Measurements from ENCODE around the gene PAF1.

Gene PAF1

GRCh38 chr19:39390751-39391437 lies at the start of gene PAF1, which contains the start of gene MED29:
Gene PAF1 (minus strand): TSS chr19:39391106. CDS start chr19:39390864, 242 bp downstream.
Gene MED29 (plus strand): TSS chr19:39391378. CDS start chr19:39391423, 45 bp downstream.
- Mint-ChIP-seq H3K4me3 (peak within 1 kb of the TSS; percentile 90 to 99 (median 92)), H3K27ac (peak within 1 kb of the TSS; percentile 96 to 97 (median 97)), H3K36me3 (ENCODE audit: low read depth) (peaks cover 49% of the 10 kb centered on the region), H3K9me3 (no peaks in the 10 kb centered on the region), H3K4me1 (peaks cover 19% of the 10 kb centered on the region), H3K27me3 (ENCODE audit: low read depth) (no peaks in the 10 kb centered on the region)
- TF ChIP-seq CTCF (IDR thresholded peaks at IDR 0.05; ENCODE audit: unreplicated experiment in 3 of 3): no peak

- Mint-ChIP-seq H3K4me1 (peaks cover 17% of the 10 kb centered on the region), H3K27ac (no peak overlapping the region), H3K36me3 (ENCODE audit: low read depth) (peaks cover 19% of the 10 kb centered on the region), H3K9me3 (no peaks in the 10 kb centered on the region), H3K4me3 (no peak overlapping the region), H3K27me3 (ENCODE audit: low read depth) (no peaks in the 10 kb centered on the region)
- no peak for TF ChIP-seq CTCF (IDR thresholded peaks at IDR 0.05; ENCODE audit: unreplicated experiment in 3 of 3)
These were observed 47.5 kb upstream of the PAF1 start for GRCh38 chr19:39438270-39438934.

- H3K4me3 Mint-ChIP-seq: peak overlapping the region; percentile 95 to 100 (median 100)
- H3K27ac Mint-ChIP-seq: peak overlapping the region; percentile 95 to 99 (median 98)
- H3K4me1 Mint-ChIP-seq: peaks cover 17% of the 10 kb centered on the region
- peaks cover 30% of the 10 kb centered on the region for H3K36me3 Mint-ChIP-seq (ENCODE audit: low read depth)
- TF ChIP-seq CTCF (IDR thresholded peaks at IDR 0.05; ENCODE audit: unreplicated experiment in 3 of 3): no peak
- H3K9me3 Mint-ChIP-seq: no peaks in the 10 kb centered on the region
- H3K27me3 Mint-ChIP-seq (ENCODE audit: low read depth): no peaks in the 10 kb centered on the region
These were observed 45.4 kb upstream of the PAF1 start for GRCh38 chr19:39436350-39436716.

- Mint-ChIP-seq H3K4me1 (peaks cover 18% of the 10 kb centered on the region), H3K9me3 (no peaks in the 10 kb centered on the region), H3K27ac (peak within 1 kb of the TSS; percentile 95 to 99 (median 98)), H3K27me3 (ENCODE audit: low read depth) (no peaks in the 10 kb centered on the region), H3K36me3 (ENCODE audit: low read depth) (peaks cover 30% of the 10 kb centered on the region), H3K4me3 (peak within 1 kb of the TSS; percentile 95 to 100 (median 100))
- no peak for TF ChIP-seq CTCF (IDR thresholded peaks at IDR 0.05; ENCODE audit: unreplicated experiment in 3 of 3)
These were observed 44.8 kb upstream of the PAF1 start, which contains the start of gene RPS16 for GRCh38 chr19:39435499-39436349. Gene RPS16 (minus strand): TSS chr19:39435949. CDS start chr19:39435895, 54 bp downstream.

DNA sequence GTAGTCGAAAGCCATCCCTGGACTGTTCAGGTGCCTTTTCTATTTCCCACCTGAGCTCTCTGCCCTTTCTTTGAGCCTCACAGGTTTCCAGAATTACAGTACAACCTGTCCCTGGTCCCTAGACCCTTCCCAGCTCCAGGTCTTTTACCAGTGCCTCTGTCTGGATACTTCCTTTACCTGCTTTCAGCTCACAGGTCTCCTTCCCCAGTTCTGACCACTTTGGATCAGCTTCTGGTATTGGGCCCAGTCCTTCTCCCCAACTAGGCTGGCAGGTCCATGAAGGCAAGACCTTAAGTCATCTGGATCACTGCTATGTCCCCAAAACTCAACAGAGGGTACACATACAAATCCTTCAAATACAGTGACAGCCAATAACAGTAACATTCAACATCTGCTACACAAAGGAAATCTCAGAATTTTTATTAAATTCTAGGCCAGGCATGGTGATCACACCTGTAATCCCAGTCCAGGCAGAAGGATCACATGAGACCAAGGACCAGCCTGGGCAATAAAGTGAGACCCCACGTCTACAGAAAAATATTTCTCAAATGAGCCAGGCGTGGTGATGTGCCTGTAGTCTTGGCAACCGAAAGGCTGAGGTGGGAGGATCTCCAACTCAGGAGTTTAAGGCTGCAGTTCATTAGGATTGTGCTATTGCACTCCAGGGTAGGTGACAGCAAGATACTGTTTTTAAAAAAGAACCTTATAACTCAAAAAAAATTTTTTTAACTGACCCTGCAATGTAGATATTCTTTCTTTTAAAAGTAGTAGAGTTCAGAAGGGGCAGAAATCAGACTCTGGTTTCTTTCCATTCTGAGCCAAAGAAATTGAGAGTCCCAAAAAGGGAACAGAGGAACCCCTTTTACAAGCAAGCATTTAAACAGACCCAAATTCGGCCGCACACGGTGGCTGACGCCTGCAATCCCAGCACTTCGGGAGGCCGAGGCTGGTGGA lies 43.5 kb upstream of the PAF1 start:
- H3K27me3 Mint-ChIP-seq (ENCODE audit: low read depth): no peaks in the 10 kb centered on the region
- TF ChIP-seq CTCF (IDR thresholded peaks at IDR 0.05; ENCODE audit: unreplicated experiment in 3 of 3): no peak

More for the DNA sequence above, 43.5 kb upstream of the PAF1 start:
- Mint-ChIP-seq H3K9me3 (no peaks in the 10 kb centered on the region), H3K4me3 (peak overlapping the region; percentile 95 to 100 (median 100)), H3K27ac (peak overlapping the region in 1 of 3 experiments; percentile 25), H3K4me1 (peaks cover 23% of the 10 kb centered on the region), H3K36me3 (ENCODE audit: low read depth) (peaks cover 30% of the 10 kb centered on the region)

Measured in nephron (organoid).